Astrocyte of the cerebellum (primary cell): ENCODE results near the gene RNASE13.

ENCODE experiments used
- DNase-seq: peaks from one replicate; pipeline ENCODE4 v3.0.0-alpha.2; 2011; ENCODE audit warnings: low read depth
- H3K4me3 ChIP-seq: 2 replicates; pipeline ENCODE4 v1.5.1; 2011; ENCODE audit warnings: mild to moderate bottlenecking, low read depth, low read length, moderate library complexity
- CTCF ChIP-seq: IDR thresholded peaks from 2 replicates; pipeline ENCODE4 v1.5.1; 2012; ENCODE audit warnings: low read length, low read depth, moderate library complexity, mild to moderate bottlenecking; ENCODE audit errors: missing control alignments
- in situ Hi-C: cut with HindIII; loops from 2 replicates; pipeline ENCODE4 v1.10.0; 2017; ENCODE audit warnings: low sequenced_read_pairs

RNASE13 gene

GRCh38 chr14:21034707-21035106 is at the start of gene RNASE13:
Gene RNASE13 (minus strand): TSS chr14:21034807. CDS start chr14:21034288, 519 bp downstream.
- no peak for TF ChIP-seq CTCF
- no peak within 1 kb of the TSS for H3K4me3 ChIP-seq
- in situ Hi-C loops, result no loop called here
- DNase-seq, result no peak

GRCh38 chr14:21084396-21084795 is 49.8 kb upstream of the RNASE13 start:
- TF ChIP-seq CTCF, result no peak
- no peak for DNase-seq
- no peak overlapping the region for H3K4me3 ChIP-seq
- in situ Hi-C loops, result no loop called here

- in situ Hi-C loops, result no loop called here
- no peak for TF ChIP-seq CTCF
- no peak for DNase-seq
- H3K4me3 ChIP-seq, result no peak overlapping the region
Observed at GRCh38 chr14:21083565-21084325, 49.1 kb upstream of the RNASE13 start.

- no peak for TF ChIP-seq CTCF
- in situ Hi-C loops, result no loop called here
- no peak overlapping the region for H3K4me3 ChIP-seq
- DNase-seq, result no peak
Observed at GRCh38 chr14:21081521-21082142, 47.0 kb upstream of the RNASE13 start.

- in situ Hi-C loops, result no loop called here
- no peak for TF ChIP-seq CTCF
Observed at GRCh38 chr14:21078726-21079125, 44.1 kb upstream of the RNASE13 start.

GRCh38 chr14:21078287-21078686 is 43.7 kb upstream of the RNASE13 start:
- no peak for TF ChIP-seq CTCF
- in situ Hi-C loops, result no loop called here
- H3K4me3 ChIP-seq, result no peak overlapping the region
- no peak for DNase-seq

More at GRCh38 chr14:21078726-21079125, 44.1 kb upstream of the RNASE13 start:
- H3K4me3 ChIP-seq, result no peak overlapping the region
- no peak for DNase-seq
